IMR-90 (cell line): Measurements from ENCODE around the gene MARCKS. TPM values are rescaled to one million over a fixed set of nuclear protein-coding genes. Genes with fewer than 3 reads are reported as not detected.

Experiments used
- ATAC-seq: fragments of 200-7000 bp; cut with Tn5 transposase; 2 replicates; pipeline ENCODE4 v1.9.1; 2020; ENCODE audit warnings: low read depth, mild to moderate bottlenecking, moderate library complexity
- BruUV-seq: library from RNA; stranded (reverse); fragments of 400-500 nt; replicated peaks from 2 replicates; lab custom pipeline; 2021; lab: Mats Ljungman, UMichigan
- CTCF ChIA-PET: fragments of 300-600 bp; formaldehyde crosslinking; extraction: SDS; loops from one replicate; lab custom pipeline; 2021; ENCODE audit warnings: antibody characterized with exemption; lab: Yijun Ruan, JAX
- POLR2A ChIA-PET: fragments of 300-600 bp; sonication (Branson Sonifier 250); formaldehyde crosslinking; loops from one replicate; lab custom pipeline; 2022; ENCODE audit warnings: antibody characterized with exemption; ENCODE audit not compliant: unreplicated experiment; lab: Charles Lee
- DNase-seq: peaks from one replicate; pipeline ENCODE4 v3.0.0; 2013
- H2AFZ ChIP-seq: replicated peaks from 2 replicates; pipeline ENCODE3; 2013; ENCODE audit warnings: low read length, mild to moderate bottlenecking; ENCODE audit not compliant: poor library complexity
- H2AK5ac ChIP-seq: 2 replicates; pipeline ENCODE4 v1.6.1; 2013; ENCODE audit warnings: low read depth, low read length, inconsistent platforms
- H2AK9ac ChIP-seq: replicated peaks from 2 replicates; pipeline ENCODE3; 2013; ENCODE audit warnings: mild to moderate bottlenecking, low read depth, low read length, moderate library complexity; ENCODE audit not compliant: poor library complexity
- H2BK120ac ChIP-seq: 2 replicates; pipeline ENCODE4 v1.6.1; 2013; ENCODE audit warnings: low read depth, low read length, inconsistent platforms
- H2BK15ac ChIP-seq: 3 replicates; pipeline ENCODE4 v1.6.1; 2013; ENCODE audit warnings: low read depth, low read length, inconsistent platforms
- H2BK20ac ChIP-seq: 2 replicates; pipeline ENCODE4 v1.6.1; 2013; ENCODE audit warnings: low read depth, mild to moderate bottlenecking, inconsistent platforms, low read length, moderate library complexity
- H2BK5ac ChIP-seq: 2 replicates; pipeline ENCODE4 v1.6.1; 2013; ENCODE audit warnings: mild to moderate bottlenecking, low read depth, low read length, inconsistent platforms; ENCODE audit not compliant: poor library complexity, severe bottlenecking
- H3K14ac ChIP-seq: replicated peaks from 2 replicates; pipeline ENCODE4 v1.6.1; 2013; ENCODE audit warnings: low read depth, low read length, inconsistent platforms
- H3K18ac ChIP-seq: 2 replicates; pipeline ENCODE4 v1.6.1; 2013; ENCODE audit warnings: low read depth, low read length, control low read depth
- H3K23ac ChIP-seq: 2 replicates; pipeline ENCODE4 v1.6.1; 2013; ENCODE audit warnings: low read depth, low read length, inconsistent platforms
- H3K27ac ChIP-seq: 2 replicates; pipeline ENCODE4 v1.5.1; 2013; ENCODE audit warnings: mild to moderate bottlenecking, control low read depth, low read length; ENCODE audit not compliant: insufficient read depth
- H3K27me3 ChIP-seq: 2 replicates; pipeline ENCODE4 v1.6.1; 2013; ENCODE audit warnings: low read length; ENCODE audit not compliant: control insufficient read depth, insufficient read depth
- H3K36me3 ChIP-seq: 2 replicates; pipeline ENCODE4 v1.6.1; 2013; ENCODE audit warnings: low read length, mixed read lengths; ENCODE audit not compliant: control insufficient read depth, insufficient read depth
- H3K4ac ChIP-seq: 2 replicates; pipeline ENCODE4 v1.6.1; 2013; ENCODE audit warnings: low read depth, low read length, inconsistent platforms
- H3K4me1 ChIP-seq: 2 replicates; pipeline ENCODE4 v1.6.1; 2013; ENCODE audit warnings: low read length, mixed read lengths; ENCODE audit not compliant: control insufficient read depth, insufficient read depth
- H3K4me2 ChIP-seq: 2 replicates; pipeline ENCODE4 v1.6.1; 2013; ENCODE audit warnings: low read depth, mild to moderate bottlenecking, control low read depth, low read length, moderate library complexity
- H3K4me3 ChIP-seq: 2 replicates; pipeline ENCODE4 v1.5.1; 2013; ENCODE audit warnings: low read depth, mild to moderate bottlenecking, control low read depth, low read length, moderate library complexity; ENCODE audit not compliant: insufficient read depth
- H3K56ac ChIP-seq: 2 replicates; pipeline ENCODE4 v1.6.1; 2013; ENCODE audit warnings: low read length, inconsistent platforms; ENCODE audit not compliant: insufficient read depth; ENCODE audit errors: extremely low read depth
- H3K79me1 ChIP-seq, 2 experiments: 2 replicates each; pipeline ENCODE4 v1.6.1; 2013; ENCODE audit warnings: low read length in 2 of 2, inconsistent platforms in 1 of 2, low read depth in 1 of 2
- H3K9ac ChIP-seq: 2 replicates; pipeline ENCODE4 v1.6.1; 2013; ENCODE audit warnings: low read depth, low read length, control low read depth
- H3K9me1 ChIP-seq: 2 replicates; pipeline ENCODE4 v1.6.1; 2013; ENCODE audit warnings: low read length, inconsistent platforms; ENCODE audit not compliant: insufficient read depth
- H3K9me3 ChIP-seq: 2 replicates; pipeline ENCODE4 v1.6.1; 2013; ENCODE audit warnings: low read length; ENCODE audit not compliant: control insufficient read depth, insufficient read depth
- H4K20me1 ChIP-seq: 2 replicates; pipeline ENCODE4 v1.6.1; 2013; ENCODE audit warnings: low read length, inconsistent platforms; ENCODE audit not compliant: insufficient read depth
- H4K5ac ChIP-seq: 2 replicates; pipeline ENCODE4 v1.6.1; 2013; ENCODE audit warnings: mild to moderate bottlenecking, low read depth, low read length, control low read depth
- H4K8ac ChIP-seq, 2 experiments: 2 replicates each; pipeline ENCODE4 v1.6.1; 2013; ENCODE audit warnings: low read depth in 2 of 2, low read length in 2 of 2, control low read depth in 1 of 2, inconsistent platforms in 1 of 2
- H4K91ac ChIP-seq: 2 replicates; pipeline ENCODE4 v1.6.1; 2013; ENCODE audit warnings: low read depth, low read length, inconsistent platforms; ENCODE audit not compliant: insufficient read depth
- BHLHE40 ChIP-seq: fragments of 150-350 bp; IDR thresholded peaks from 2 replicates; pipeline ENCODE4 v1.6.1; 2016; ENCODE audit warnings: mild to moderate bottlenecking, low read depth, low read length
- CEBPB ChIP-seq: IDR thresholded peaks from 2 replicates; pipeline ENCODE4 v1.6.1; 2012; ENCODE audit warnings: low read depth, low read length, improper control_type of control experiment
- CHD1 ChIP-seq: IDR thresholded peaks from 2 replicates; pipeline ENCODE4 v1.6.1; 2012; ENCODE audit warnings: low read depth, low read length, improper control_type of control experiment
- FOS ChIP-seq: fragments of 150-350 bp; IDR thresholded peaks from 2 replicates; pipeline ENCODE4 v1.6.1; 2016; ENCODE audit warnings: low read depth, low read length
- MAZ ChIP-seq: IDR thresholded peaks from 2 replicates; pipeline ENCODE4 v1.6.1; 2012; ENCODE audit warnings: low read depth, mild to moderate bottlenecking, low read length, improper control_type of control experiment, moderate library complexity, borderline replicate concordance
- MXI1 ChIP-seq: IDR thresholded peaks from 2 replicates; pipeline ENCODE4 v1.6.1; 2012; ENCODE audit warnings: low read depth, mild to moderate bottlenecking, low read length, moderate library complexity, borderline replicate concordance
- NFE2L2 ChIP-seq: fragments of 150-350 bp; IDR thresholded peaks from 2 replicates; pipeline ENCODE4 v1.6.1; 2016; ENCODE audit warnings: low read depth, mild to moderate bottlenecking, low read length
- RAD21 ChIP-seq: IDR thresholded peaks from 2 replicates; pipeline ENCODE4 v1.6.1; 2012; ENCODE audit warnings: low read length, improper control_type of control experiment
- RCOR1 ChIP-seq: IDR thresholded peaks from 2 replicates; pipeline ENCODE4 v1.6.1; 2012; ENCODE audit warnings: mild to moderate bottlenecking, low read length, improper control_type of control experiment; ENCODE audit not compliant: insufficient replicate concordance
- WGBS, 2 experiments: methylation state at CpG; one replicate each; pipeline versions ENCODE4 v1.1.5 to v1.1.7; 2013; ENCODE audit warnings: missing lambda C conversion rate in 2 of 2; ENCODE audit not compliant: insufficient read length in 1 of 2; ENCODE audit errors: extremely low coverage in 2 of 2; 5-methylcytosine and 5-hydroxymethylcytosine counted together
- dilution Hi-C: fragments of 300-500 bp; cut with HindIII; formaldehyde crosslinking; loops from one replicate; pipeline ENCODE4 v1.14.3; 2018; ENCODE audit warnings: low sequenced_read_pairs; ENCODE audit not compliant: unreplicated experiment
- in situ Hi-C: fragments of 300-500 bp; cut with MboI; formaldehyde crosslinking; loops from 3 replicates; pipeline ENCODE4 v1.14.3; 2019; ENCODE audit warnings: low sequenced_read_pairs, inconsistent platforms, mixed read lengths
- intact Hi-C: fragments of 100-400 bp; cut with micrococcal nuclease; formaldehyde crosslinking; loops from 2 replicates; pipeline ENCODE4 v1.10.0; 2022
- polyA plus RNA-seq, 3 experiments: library from polyadenylated mRNA; depleted of rRNA; stranded (reverse); fragments of >200 nt; gene quantifications; 2 replicates each; pipeline ENCODE4 v1.2.3, GENCODE V29; 2012; ENCODE audit warnings: low replicate concordance in 1 of 3
- total RNA-seq: library from RNA; depleted of rRNA; stranded (reverse); fragments of >200 nt; gene quantifications from 2 replicates; pipeline ENCODE4 v1.2.3, GENCODE V29; 2012

MARCKS gene
- total and polyA plus RNA-seq, 2 of the 4 experiments (the other 2 are of a cell fraction) = 34.5 to 40.7 TPM

GRCh38 chr6:113843500-113844073, 13.6 kb upstream of the MARCKS start:
- Histone ChIP-seq H3K9me3 (no peaks in the 10 kb centered on the region), H2BK5ac (no peak overlapping the region), H2AK5ac (no peak overlapping the region), H3K23ac (no peak overlapping the region), H3K36me3 (no peaks in the 10 kb centered on the region), H2BK15ac (no peak overlapping the region), H4K5ac (no peak overlapping the region), H4K91ac (no peak overlapping the region), H3K4me1 (0 out of 2 replicates have a peak, but pooled peaks cover 2% of the 10 kb centered on the region), H4K20me1 (no peaks in the 10 kb centered on the region), H3K18ac (no peak overlapping the region), H3K4me3 (no peak overlapping the region), H3K4ac (no peak overlapping the region), H3K9ac (no peak overlapping the region), H2BK20ac (no peak overlapping the region), H3K27me3 (no peaks in the 10 kb centered on the region), H2BK120ac (no peak overlapping the region), H3K27ac (no peak overlapping the region), H3K9me1 (peaks cover 3% of the 10 kb centered on the region; the same call in 1 of the 2 replicates), H4K8ac (no peak overlapping the region), H2AK9ac (no peak overlapping the region), H3K79me1 (no peaks in the 10 kb centered on the region), H3K56ac (no peak overlapping the region), H3K14ac (no peak overlapping the region), H2AFZ (no peak overlapping the region), H3K4me2 (no peak overlapping the region)
- in situ Hi-C loops (no loop called here), dilution Hi-C loops (no loop called here), intact Hi-C loops (no loop called here)
- TF ChIP-seq FOS (no peak), NFE2L2 (no peak), RAD21 (no peak), MXI1 (no peak), RCOR1 (no peak), CHD1 (no peak), BHLHE40 (no peak), CEBPB (no peak), MAZ (no peak)
- no TSS peak for BruUV-seq
- ChIA-PET CTCF (interaction anchor here (0.6 kb wide), 1 partner anchor 1594 kb away, joined by 4 read pairs; no protein-coding TSS in a partner anchor), POLR2A (no interaction called here)
- DNase-seq (no peak), ATAC-seq (no peak)
- 100% methylated on average over 2 of the region's 6 CpGs; no CpG with 5 or more reads in 1 of the 2 experiments for WGBS, 2 experiments
